Activated naive CD4-positive, alpha-beta T cell treated with Interleukin-2 at 50 U/mL for 16 hours (primary cell): Measurements from ENCODE around the gene BARHL1.

Source experiments
- DNase-seq: peaks from one replicate; pipeline ENCODE4 v3.0.0-alpha.2; 2020

Gene BARHL1

GRCh38 chr9:132588501-132589147 lies 6.2 kb downstream of the BARHL1 start:
- DNase-seq, result no peak

GRCh38 chr9:132589148-132590036 lies 7.0 kb downstream of the BARHL1 start:
- DNase-seq, result no peak

GRCh38 chr9:132590037-132590317 lies 7.6 kb downstream of the BARHL1 start:
- DNase-seq, result no peak

- DNase-seq, result no peak
Measured at GRCh38 chr9:132590318-132591182, 8.1 kb downstream of the BARHL1 start.

- DNase-seq, result no peak
Measured at GRCh38 chr9:132591244-132591643, 8.8 kb downstream of the BARHL1 start.

GRCh38 chr9:132591751-132592314 lies 9.4 kb downstream of the BARHL1 start:
- DNase-seq, result no peak

- no peak for DNase-seq
Measured at GRCh38 chr9:132592451-132592850, 10.0 kb downstream of the BARHL1 start.

GRCh38 chr9:132594412-132594811 lies 12.0 kb downstream of the BARHL1 start:
- DNase-seq, result no peak

GRCh38 chr9:132595319-132595718 lies 12.9 kb downstream of the BARHL1 start:
- DNase-seq, result no peak

GRCh38 chr9:132596200-132596599 lies 13.8 kb downstream of the BARHL1 start:
- DNase-seq, result no peak

- no peak for DNase-seq
Measured at GRCh38 chr9:132597073-132597775, 14.8 kb downstream of the BARHL1 start.

- no peak for DNase-seq
Measured at GRCh38 chr9:132600326-132600984, 18.0 kb downstream of the BARHL1 start.

GRCh38 chr9:132602207-132602606 lies 19.8 kb downstream of the BARHL1 start:
- no peak for DNase-seq

GRCh38 chr9:132605387-132605786 lies 23.0 kb downstream of the BARHL1 start:
- DNase-seq, result no peak

- DNase-seq, result no peak
Measured at GRCh38 chr9:132606066-132606465, 23.7 kb downstream of the BARHL1 start.

GRCh38 chr9:132609184-132609583 lies 26.8 kb downstream of the BARHL1 start:
- no peak for DNase-seq

GRCh38 chr9:132609829-132610228 lies 27.4 kb downstream of the BARHL1 start:
- DNase-seq, result no peak

- no peak for DNase-seq
Measured at GRCh38 chr9:132610661-132611060, 28.3 kb downstream of the BARHL1 start.

- no peak for DNase-seq
Measured at GRCh38 chr9:132614324-132614723, 31.9 kb downstream of the BARHL1 start.

GRCh38 chr9:132615774-132616173 lies 33.4 kb downstream of the BARHL1 start:
- DNase-seq, result no peak

- DNase-seq, result no peak
Measured at GRCh38 chr9:132616725-132617124, 34.3 kb downstream of the BARHL1 start.

- no peak for DNase-seq
Measured at GRCh38 chr9:132622159-132622558, 39.8 kb downstream of the BARHL1 start.
